ENCODE data around the gene GNAI1. TPM values are rescaled to one million over a fixed set of nuclear protein-coding genes. Genes with fewer than 3 reads are reported as not detected.
A peak's percentile ranks its signal among the peaks of the same experiment; 100 is the strongest.

The GNAI1 gene
- total and polyA plus RNA-seq, 11 donors = 4.6 to 26.1 (median 14.1) TPM

DNA sequence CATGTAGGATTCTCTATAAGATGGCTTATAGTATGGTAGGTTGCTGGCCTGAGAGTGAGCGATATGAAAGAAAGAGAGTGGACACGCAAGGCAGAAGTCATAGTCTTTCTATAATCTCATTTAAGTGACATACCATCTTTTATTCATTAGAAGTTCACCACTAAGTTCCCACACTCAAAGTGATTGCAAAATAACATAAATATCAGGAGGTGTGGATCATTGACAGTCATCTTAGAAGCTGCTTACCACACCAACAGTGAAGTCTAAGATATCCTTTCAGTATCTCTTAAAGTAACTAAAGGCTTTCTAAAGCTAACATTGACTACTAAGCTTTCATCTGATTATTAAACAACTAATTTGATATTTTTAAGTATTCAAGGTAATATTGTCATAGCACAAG is 36.9 kb upstream of the GNAI1 start:
- intact Hi-C loops (cut with DNase I) = loop anchor here in 8 of 10 donors (5.0 to 10.0 kb wide), 4 partner anchors 187 to 297 kb away; no protein-coding TSS in a partner anchor
- WGBS, 4 donors = 96 to 98% (median 97%) methylated on average over 2 of the region's 2 CpGs
- Histone ChIP-seq H3K36me3 (no peaks in the 10 kb centered on the region), H3K9me3 (no peaks in the 10 kb centered on the region), H3K4me1 (no peaks in the 10 kb centered on the region), H3K27me3 (no peaks in the 10 kb centered on the region), H3K27ac (no peak overlapping the region), H3K4me3 (no peak overlapping the region)
- no peak for DNase-seq
- ATAC-seq = no peak
- TF ChIP-seq POLR2A (IDR thresholded peaks at IDR 0.05) (no peak), CTCF (IDR thresholded peaks at IDR 0.05) (no peak)

DNA sequence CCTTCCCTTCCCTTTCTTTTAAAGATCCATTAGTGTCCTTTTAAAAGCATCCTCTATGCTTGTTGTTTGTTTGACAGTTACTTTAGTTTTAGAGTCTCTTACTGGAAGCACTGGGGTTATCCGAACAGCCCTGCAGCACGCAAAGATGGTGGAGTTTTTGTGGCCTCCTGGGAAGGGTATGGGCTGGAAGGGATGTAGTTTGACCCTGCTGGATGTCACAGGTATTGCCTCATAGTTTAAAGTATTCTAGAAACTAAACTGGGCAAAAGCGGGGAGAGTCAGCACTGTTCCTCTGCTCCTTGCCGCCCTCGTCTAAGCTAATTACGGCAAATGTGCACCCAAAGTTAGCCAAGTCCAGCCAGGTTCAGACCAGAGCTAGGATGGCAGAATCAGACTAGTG is 35.8 kb upstream of the GNAI1 start:
- DNase-seq (no peak), ATAC-seq (no peak)
- H3K27ac ChIP-seq = no peak overlapping the region
- no peak overlapping the region for H3K4me3 ChIP-seq
- no peaks in the 10 kb centered on the region for H3K9me3 ChIP-seq
- no peaks in the 10 kb centered on the region for H3K36me3 ChIP-seq
- 96 to 97% (median 96%) methylated on average over 6 of the region's 6 CpGs for WGBS, 4 donors
- peak in 1 of 12 donors; percentile 17 for TF ChIP-seq CTCF (IDR thresholded peaks at IDR 0.05)
- TF ChIP-seq POLR2A (IDR thresholded peaks at IDR 0.05) = no peak
- intact Hi-C loops (cut with DNase I) = loop anchor here in 8 of 10 donors (5.0 to 10.0 kb wide), 4 partner anchors 186 to 296 kb away; no protein-coding TSS in a partner anchor
- H3K4me1 ChIP-seq = no peaks in the 10 kb centered on the region
- no peaks in the 10 kb centered on the region for H3K27me3 ChIP-seq

DNA sequence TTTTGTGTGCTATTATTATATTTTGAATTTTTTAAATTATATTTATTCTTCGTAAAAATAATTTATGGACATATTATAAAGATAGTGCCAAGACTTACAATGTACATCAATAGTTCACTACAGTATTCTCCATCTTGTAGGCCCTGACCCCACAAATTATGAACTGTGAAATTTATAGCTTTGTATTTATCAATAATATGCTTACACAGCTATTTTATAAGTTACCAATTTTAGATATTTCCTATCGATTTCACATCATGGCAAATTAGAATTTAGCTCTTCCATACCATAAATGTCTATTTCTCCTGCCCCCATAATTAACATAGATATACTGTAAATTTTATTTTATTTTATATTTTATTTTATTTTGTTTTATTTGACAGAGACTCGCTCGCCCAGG is 34.4 kb upstream of the GNAI1 start:
- ATAC-seq = no peak
- Histone ChIP-seq H3K4me1 (peaks cover 0 to under 1% (median 0%) of the 10 kb centered on the region in 12 donors), H3K27me3 (no peaks in the 10 kb centered on the region), H3K9me3 (no peaks in the 10 kb centered on the region), H3K36me3 (no peaks in the 10 kb centered on the region), H3K27ac (no peak overlapping the region), H3K4me3 (no peak overlapping the region)
- intact Hi-C loops (cut with DNase I) = no loop called here
- 94 to 98% (median 96%) methylated on average over 4 of the region's 4 CpGs for WGBS, 4 donors
- TF ChIP-seq CTCF (IDR thresholded peaks at IDR 0.05) (no peak), POLR2A (IDR thresholded peaks at IDR 0.05) (no peak)
- no peak for DNase-seq

GRCh38 chr7:80105701-80106408 is 28.8 kb upstream of the GNAI1 start:
- Histone ChIP-seq H3K27me3 (no peaks in the 10 kb centered on the region), H3K36me3 (no peaks in the 10 kb centered on the region), H3K4me1 (peaks cover 0 to 26% (median 0%) of the 10 kb centered on the region in 12 donors), H3K27ac (no peak overlapping the region), H3K9me3 (no peaks in the 10 kb centered on the region), H3K4me3 (no peak overlapping the region)
- 68 to 84% (median 72%) methylated on average over 3 of the region's 3 CpGs for WGBS, 4 donors
- ATAC-seq = no peak
- TF ChIP-seq CTCF (IDR thresholded peaks at IDR 0.05) (no peak), POLR2A (IDR thresholded peaks at IDR 0.05) (no peak)
- intact Hi-C loops (cut with DNase I) = no loop called here
- no peak for DNase-seq
